IPS DF 4.7 (cell line): ENCODE data around the gene DNAJB1.

ENCODE experiments used
- DNase-seq: peaks from one replicate; pipeline ENCODE4 v3.0.0-alpha.2; 2013; ENCODE audit warnings: low spot score; ENCODE audit errors: extremely low read depth

The DNAJB1 gene

GRCh38 chr19:14473073-14473977 lies 44.9 kb downstream of the DNAJB1 start:
- no peak for DNase-seq

DNA sequence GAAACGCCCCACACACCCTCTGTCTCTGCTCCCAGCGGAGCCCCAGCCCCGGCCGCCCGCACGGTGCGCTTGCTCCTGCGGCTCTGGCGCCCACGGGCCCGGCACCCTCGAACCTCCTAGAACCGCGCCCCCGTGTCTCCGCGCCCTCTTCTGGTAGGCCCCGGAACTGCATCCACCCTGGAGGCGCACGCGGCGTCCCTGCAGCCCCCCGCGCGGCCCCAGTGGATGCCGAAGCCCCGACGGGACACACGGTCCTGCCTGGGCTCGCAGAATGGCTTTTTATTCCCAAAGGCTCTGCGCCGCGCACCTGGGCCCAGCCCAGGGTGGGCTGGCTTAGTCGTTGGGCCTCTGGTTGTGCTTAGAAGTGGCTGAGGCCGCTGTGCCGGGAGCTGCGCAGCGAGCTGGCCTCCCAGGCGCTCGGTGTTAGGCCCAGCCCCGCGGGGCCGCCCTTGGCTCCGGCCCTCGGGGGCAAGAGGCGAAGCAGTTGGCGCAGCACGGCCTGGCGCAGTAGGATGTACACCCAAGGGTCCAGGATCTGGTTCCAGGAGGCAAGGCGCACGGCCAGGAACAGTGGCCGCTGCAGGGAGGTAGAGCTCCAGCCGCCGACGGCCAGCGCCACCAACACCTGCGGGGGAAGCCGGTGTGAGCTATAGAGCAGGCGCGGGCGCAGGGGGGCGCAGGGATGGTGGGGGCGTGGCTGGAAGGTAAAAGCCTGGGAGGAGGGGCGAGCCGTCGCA lies 45.8 kb downstream of the DNAJB1 start:
- DNase-seq: no peak

DNA sequence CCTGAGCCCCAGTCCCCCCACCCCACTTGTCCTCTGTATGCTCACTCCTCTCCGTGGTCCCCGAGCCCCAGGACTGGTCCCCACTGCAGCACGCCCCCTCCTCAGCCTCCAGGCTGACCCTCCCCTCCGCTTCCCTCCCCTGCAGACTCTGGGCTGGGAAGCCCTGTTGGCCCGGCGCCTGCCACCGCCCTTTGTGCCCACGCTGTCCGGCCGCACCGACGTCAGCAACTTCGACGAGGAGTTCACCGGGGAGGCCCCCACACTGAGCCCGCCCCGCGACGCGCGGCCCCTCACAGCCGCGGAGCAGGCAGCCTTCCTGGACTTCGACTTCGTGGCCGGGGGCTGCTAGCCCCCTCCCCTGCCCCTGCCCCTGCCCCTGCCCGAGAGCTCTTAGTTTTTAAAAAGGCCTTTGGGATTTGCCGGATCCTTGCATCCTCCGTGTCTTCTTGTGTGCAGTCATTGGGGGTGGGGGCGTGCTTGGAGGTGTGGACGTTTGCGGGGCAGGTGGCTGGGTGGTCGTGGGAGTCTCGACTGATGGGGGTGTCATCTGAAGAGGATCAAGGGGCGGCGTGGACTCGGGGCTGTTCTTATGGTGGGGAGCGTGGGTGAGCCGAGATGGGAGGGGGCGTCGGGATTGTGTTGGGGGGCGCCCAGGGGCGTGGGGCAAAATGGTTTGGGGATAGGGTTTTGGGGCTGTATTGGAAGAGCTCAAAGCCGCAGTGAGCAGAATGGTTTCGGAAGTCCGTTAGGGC lies 46.6 kb downstream of the DNAJB1 start:
- no peak for DNase-seq

DNA sequence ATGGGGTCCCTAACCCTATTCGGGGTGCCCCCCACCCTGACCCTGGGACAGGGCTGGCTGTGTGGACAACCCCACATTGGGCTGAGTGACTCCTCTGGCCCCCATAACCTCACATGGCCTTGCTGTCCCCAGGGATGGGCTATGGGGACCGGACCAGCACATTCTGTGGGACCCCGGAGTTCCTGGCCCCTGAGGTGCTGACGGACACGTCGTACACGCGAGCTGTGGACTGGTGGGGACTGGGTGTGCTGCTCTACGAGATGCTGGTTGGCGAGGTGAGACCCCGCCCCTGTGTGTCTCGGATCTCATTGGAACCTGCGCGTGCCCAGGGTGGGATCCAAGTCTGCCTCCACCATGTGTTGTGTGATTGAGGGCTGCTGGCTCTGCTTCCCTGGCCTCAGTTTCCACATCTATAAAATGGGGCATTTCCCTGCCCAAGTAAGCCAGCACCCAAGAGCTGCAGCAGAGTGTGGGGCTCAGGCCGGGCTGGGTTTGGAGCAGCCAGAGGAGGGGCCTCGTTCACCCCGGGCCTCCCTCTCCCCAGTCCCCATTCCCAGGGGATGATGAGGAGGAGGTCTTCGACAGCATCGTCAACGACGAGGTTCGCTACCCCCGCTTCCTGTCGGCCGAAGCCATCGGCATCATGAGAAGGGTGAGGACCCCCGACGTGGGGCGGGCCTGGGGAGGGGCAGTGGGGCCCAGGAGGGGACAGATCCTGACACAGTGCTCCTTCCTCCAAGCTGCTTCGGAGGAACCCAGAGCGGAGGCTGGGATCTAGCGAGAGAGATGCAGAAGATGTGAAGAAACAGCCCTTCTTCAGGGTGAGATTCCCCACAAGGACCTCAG lies 47.9 kb downstream of the DNAJB1 start:
- DNase-seq: no peak

DNA sequence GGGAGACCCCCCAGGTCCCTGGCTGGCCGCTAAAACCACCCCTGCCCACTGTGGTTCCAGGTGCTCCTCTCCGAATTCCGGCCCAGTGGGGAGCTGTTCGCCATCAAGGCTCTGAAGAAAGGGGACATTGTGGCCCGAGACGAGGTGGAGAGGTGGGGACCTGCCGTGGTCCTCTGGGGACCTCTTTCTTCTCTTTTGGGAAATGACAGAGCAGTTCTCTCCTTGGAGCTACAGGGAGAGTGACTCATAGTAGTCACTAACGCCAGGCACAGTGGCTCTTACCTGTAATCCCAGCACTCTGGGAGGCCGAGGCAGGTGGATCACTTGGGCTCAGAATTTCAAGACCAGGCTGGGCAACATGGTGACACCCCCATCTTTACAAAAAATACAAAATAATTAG lies 50.4 kb downstream of the DNAJB1 start:
- no peak for DNase-seq

- DNase-seq: no peak
Observed at GRCh38 chr19:14467391-14467790, 50.8 kb downstream of the DNAJB1 start.
